ENCODE measurements around the gene MYO1A.
"Not testable (repeated sequence)": the region's sequence is repeated elsewhere in the genome, so short reads cannot be mapped to it uniquely, and the experiment has no call there.

The MYO1A gene

DNA sequence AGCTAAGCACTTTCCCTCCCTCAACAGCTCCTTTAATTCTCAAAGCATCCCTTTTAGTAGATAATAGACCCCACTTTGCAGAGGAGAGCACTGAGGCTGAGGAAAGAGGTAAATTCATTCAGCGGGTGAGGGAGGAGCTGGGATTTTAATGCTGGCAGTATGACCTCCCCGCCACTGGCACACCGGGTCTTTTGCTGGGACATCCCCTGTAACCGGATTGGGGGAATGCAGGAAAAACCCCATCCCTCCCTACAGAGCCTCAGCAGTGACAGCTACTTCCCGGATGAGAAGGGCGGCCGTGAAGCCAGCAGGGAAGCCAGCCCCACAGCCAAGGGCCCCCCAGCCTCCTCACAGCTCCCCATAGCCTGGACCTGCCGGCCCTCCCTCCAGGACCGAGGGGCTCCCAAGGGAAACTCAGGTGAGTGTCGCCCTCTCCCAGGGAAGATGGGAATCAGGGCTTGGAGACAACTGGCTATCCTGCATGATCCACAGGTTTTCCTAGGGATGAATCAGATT, 55.6 kb downstream of the MYO1A start:
- no peak for DNase-seq (ENCODE audit: low read depth in 2 of 2)

DNA sequence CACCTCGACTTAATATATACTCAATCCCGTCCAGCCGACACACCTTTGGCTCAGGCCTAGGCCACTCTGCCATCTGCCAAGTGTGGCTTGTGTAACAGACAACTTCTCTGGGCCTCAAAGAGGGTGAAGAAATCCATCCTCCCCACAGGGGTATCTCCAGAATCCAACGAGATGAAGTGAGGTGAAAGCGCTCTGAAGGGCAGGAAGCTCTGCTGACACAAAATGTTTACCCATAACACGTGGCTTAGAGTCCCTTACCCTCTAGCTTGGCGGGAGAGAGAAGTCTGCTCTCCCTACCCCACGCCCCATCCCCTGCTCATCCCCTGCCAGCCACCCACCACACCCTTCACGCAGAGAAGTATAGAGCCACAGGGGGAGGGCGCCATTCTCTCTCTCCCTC, 56.6 kb downstream of the MYO1A start:
- no peak for DNase-seq (ENCODE audit: low read depth in 2 of 2)

- no peak for DNase-seq (ENCODE audit: low read depth in 2 of 2)
These were observed 58.3 kb downstream of the MYO1A start for GRCh38 chr12:56991319-56992246.

DNA sequence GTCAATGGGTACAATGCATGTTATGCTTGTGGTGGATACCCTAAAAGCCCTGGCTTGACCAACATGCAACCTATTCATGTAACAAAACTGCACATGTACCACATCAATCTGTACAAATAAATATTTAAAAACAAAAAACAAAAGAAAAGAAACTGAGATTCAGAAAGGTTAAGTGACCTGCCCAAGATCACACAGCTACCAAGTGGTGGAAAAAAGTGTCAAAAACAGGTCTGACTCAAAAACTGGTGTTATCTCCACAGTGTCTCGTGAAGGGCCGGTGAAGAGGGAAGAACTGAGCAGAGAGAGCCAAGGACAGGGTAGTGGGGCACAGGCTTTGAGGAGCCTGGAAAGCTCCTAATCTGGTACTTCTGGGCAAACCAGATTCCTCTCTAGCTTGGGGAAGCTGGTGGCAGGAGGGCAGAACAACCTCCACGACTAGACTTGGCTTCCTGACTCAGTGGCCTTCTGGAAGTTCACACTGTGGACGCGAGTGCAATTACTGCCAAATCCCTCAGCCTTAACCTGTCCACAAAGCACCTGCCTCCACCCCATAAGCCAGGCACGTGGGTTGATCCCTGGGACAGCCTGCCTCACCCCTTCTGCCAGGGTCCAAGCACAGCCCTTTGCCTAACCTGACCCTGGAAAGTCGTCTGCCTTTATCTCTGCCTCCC, 59.1 kb downstream of the MYO1A start:
- DNase-seq (ENCODE audit: low read depth in 2 of 2) = no peak

- no peak for DNase-seq (ENCODE audit: low read depth in 2 of 2)
These were observed 59.9 kb downstream of the MYO1A start for GRCh38 chr12:56989861-56990610.

DNA sequence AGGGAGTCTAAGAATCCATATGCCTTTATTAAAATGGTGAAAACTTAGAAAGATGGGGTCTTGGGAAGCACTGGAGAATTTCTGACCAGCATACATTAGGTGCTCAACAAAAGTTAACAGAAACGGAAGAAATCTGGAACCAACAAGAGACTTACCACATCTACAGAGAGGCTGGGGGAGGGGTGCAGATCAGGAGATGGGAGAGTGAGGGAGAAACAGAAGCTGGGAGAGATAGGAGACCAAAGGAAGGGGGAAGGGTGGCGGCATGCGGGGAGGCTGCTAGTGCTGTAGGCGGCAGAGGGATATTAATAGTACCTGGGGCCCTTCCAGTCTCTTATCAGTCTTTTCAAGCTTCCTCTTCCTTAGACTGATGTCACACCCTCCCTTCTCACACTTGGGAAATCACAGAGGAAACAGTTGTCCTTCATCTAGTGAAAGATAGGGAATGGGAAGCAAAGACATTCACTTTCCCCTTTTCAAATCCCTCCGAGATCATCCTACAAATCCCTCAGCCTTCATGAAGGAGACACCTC, 61.7 kb downstream of the MYO1A start:
- no peak for DNase-seq (ENCODE audit: low read depth in 2 of 2)

GRCh38 chr12:56987551-56988053, 62.3 kb downstream of the MYO1A start:
- peak; percentile 70 to 74 for DNase-seq (ENCODE audit: low read depth in 2 of 2)

DNA sequence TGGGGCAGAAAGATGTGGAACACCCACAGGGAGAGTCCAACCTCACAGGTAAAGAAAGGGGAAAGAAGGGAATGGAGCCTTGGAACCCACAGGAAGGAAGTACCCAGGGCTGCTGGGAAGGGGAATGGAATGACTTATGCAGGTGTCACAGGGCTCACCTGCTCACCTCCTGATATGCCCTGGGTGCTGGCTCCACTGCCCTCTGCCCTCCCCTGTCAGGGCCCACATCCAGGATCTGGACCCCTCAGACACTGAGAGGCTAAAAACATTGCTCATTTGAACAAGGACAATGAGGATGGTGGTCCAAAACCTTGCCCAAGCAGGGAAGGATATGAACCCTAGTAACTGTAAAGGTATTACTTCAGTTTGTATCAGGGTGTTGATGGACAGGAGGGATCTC, 62.9 kb downstream of the MYO1A start:
- no peak for DNase-seq (ENCODE audit: low read depth in 2 of 2)

GRCh38 chr12:56985714-56986113, 64.2 kb downstream of the MYO1A start:
- not testable (repeated sequence) for DNase-seq (ENCODE audit: low read depth in 2 of 2)

DNA sequence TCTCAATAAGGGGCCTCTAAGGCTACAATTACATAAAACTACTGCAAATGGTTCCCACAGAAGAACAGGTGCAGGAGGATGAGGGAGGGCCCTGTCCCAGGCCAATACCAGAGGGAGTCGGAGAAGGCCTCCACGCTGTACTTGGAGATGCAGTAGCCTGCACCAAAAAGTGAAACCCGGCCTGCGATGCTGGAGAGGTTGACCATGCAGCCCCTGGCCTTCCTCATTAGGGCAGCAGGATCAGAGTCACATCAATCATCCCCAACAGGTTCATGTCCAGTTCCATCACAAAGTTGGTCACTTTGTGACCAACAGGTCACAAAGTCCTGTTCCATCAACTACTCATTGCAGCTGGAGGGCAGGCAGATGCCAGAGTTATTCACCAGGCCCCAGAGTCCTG, 66.5 kb downstream of the MYO1A start:
- DNase-seq (ENCODE audit: low read depth in 2 of 2) = no peak

DNA sequence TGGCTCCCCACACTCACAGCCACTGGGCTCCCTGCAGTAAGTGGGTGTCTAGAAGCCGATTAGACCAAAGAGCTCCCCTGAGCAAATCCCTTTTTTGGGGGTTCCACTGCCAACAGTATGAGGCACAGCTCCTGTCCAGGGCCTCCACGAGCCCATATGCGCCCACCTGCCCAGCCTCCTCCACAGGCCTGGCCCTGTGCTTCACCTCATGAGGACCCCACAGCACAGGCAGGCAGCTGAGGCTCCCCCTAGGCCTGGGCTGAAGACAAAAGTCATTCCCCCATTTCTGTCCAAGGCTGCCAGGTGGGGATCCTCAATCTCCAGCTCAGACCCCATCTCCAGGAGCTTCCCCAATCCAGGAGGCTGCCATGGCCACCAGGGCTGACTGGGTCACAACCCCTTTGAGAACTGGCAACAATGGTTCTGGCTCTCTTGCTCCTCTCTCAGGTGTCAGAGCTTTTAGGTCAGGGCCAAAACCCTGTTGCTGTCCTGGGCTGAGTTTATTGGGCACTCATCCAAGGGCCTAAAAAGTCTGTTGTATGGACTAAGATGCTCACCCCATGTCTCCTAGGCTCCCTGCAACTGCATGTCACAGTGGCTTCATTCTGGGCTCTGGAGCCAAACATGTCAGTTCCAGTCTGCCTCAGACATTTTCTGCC, 67.2 kb downstream of the MYO1A start:
- not testable (repeated sequence) for DNase-seq (ENCODE audit: low read depth in 2 of 2)

DNA sequence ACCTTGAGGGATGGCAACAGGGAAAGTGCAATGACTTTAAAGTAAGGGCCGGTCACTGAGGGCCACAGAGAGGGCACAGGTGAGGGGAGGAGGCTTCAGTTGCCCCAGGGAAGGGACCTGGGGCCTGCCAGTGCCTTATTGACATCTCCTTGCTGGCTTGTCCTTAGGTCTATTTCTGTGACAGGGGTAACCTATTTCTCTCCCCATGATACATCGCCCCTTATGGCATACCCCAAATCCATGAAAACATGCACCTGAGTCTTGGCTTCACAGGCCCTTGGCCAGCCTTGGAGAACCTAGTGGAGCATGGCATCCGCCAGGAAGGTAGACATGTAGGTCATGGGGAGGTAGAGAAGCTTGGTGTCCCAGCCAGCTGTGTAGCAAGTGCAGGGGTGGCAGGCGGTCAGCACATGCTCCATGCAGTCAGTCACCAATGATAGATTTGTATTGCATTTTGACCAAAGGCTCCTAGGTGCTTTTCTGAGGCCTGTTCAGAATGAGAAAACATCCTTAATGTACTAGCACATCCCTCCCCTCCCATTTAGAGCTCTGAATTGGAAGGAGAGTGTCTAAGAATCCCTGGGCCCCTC, 68.9 kb downstream of the MYO1A start:
- DNase-seq (ENCODE audit: low read depth in 2 of 2) = no peak

- no peak for DNase-seq (ENCODE audit: low read depth in 2 of 2)
These were observed 69.7 kb downstream of the MYO1A start for GRCh38 chr12:56980268-56980667.

- DNase-seq (ENCODE audit: low read depth in 2 of 2) = no peak
These were observed 70.3 kb downstream of the MYO1A start for GRCh38 chr12:56979628-56980027.

Data from stimulated activated CD4-positive, alpha-beta T cell treated with anti-CD3 and anti-CD28 coated beads, Interleukin-4, amount 100 ng/mL, for 48 hours (primary cell).